HG02642 (cell line): ENCODE results near the gene CYB5RL.
"Not testable (repeated sequence)": the region's sequence is repeated elsewhere in the genome, so short reads cannot be mapped to it uniquely, and the experiment has no call there.

Source experiments
- ATAC-seq: cut with Tn5 transposase; IDR thresholded peaks from one replicate; pipeline ENCODE4 v1.9.1; 2021; ENCODE audit warnings: mild to moderate bottlenecking; ENCODE audit not compliant: unreplicated experiment, poor library complexity

CYB5RL gene

DNA sequence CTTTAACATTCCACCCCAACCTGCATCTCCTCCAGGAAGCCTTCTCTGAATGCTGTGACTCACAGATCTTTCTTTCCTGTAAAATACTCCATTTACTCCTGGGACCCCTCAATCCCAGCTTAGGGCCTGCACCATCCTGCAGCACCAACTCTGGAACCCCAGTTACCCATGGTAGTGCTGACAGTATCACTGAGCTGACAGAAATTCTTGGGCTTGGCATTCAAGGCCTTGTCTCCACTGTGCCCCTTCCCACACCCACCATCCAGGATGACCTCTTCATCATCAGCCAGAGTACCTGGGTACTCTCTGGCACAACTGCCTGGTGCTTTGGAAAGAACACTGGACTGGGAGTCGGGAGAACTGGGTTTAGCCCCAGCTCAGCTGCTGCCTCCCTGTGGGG, 8.3 kb downstream of the CYB5RL start:
- no peak for ATAC-seq

- no peak for ATAC-seq
Observed at GRCh38 chr1:54190526-54190925, 9.3 kb downstream of the CYB5RL start.

GRCh38 chr1:54188291-54188690, 11.5 kb downstream of the CYB5RL start:
- no peak for ATAC-seq

- ATAC-seq = no peak
Observed at GRCh38 chr1:54186056-54186455, 13.8 kb downstream of the CYB5RL start.

GRCh38 chr1:54180701-54181360, 19.0 kb downstream of the CYB5RL start:
- no peak for ATAC-seq

DNA sequence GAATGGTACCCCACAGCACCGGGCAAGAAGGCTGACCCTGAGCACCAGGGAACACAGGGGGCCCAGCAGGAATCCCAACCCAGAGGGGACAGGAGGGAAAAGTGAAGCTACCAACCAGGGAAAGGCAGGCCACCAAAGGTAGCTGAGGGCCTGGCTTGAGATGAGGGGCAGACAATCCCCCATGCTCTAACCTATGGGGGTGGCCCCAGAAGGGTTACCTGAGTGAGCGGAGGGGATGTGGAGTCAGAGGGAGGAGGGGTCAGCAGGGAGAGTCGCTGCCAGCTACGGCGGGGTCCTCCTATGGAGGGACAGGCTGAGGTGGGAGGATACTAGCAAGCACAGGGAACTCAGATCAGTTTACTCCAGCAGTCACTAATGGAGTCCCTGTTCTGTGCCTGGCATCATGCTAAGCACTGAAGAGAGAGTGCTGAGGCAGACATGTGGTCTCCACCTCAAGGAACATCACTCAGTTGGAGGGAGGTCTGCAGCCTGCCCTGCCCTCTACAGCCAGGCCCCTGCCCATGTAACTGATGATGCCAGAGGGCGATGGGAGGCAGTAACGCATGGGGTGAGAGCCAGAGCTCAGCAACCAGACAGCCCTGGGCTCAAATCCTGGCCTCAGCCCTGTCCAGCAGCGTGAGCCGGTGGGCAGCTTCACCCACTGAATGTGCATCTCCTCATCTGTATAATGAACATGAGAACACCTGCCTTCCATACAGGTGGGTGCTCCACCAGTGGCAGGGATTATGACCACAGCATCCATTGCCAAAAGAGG, 21.3 kb downstream of the CYB5RL start:
- ATAC-seq = no peak

DNA sequence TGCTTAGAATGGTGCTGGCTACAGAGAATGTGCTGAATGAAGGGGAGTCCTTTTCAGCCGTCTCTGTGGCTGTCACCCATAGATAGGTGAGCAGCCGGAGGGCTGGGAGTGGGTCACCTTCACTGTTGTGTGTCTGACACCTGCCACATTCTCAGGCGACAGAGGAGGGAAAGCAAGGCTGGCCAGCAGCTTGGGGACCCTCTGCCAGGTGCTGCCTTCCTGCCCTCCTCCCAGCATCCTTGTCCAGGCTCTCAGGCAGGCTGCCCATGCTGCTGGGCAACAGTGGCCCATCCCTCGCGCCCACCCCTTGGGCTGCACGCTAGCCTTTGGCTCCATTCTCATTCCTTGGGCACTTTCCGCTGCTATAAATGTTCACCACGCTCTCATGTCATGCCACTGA, 22.1 kb downstream of the CYB5RL start:
- no peak for ATAC-seq

- ATAC-seq = no peak
Observed at GRCh38 chr1:54176621-54177327, 23.1 kb downstream of the CYB5RL start.

GRCh38 chr1:54174106-54174505, 25.7 kb downstream of the CYB5RL start:
- ATAC-seq = no peak

DNA sequence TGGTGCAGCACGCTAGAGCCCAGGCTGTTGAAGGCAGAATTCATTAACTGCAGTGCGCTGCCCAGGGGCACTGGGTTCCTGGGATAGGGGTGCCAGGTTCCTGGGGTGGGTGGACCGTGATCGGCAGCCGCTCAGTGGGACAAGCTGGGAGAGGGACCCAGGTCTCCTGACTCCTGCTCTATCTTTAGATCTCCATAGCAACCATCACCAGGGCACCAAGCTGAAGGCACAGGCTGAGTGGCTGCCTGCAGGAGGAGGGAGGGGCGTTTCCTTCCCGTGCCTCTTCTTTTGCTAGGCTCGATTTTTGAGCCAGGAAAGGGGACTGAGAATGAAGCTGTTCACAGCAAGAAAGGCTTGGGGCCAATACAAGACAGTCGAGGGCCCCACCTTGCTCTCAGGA, 26.1 kb downstream of the CYB5RL start:
- no peak for ATAC-seq

DNA sequence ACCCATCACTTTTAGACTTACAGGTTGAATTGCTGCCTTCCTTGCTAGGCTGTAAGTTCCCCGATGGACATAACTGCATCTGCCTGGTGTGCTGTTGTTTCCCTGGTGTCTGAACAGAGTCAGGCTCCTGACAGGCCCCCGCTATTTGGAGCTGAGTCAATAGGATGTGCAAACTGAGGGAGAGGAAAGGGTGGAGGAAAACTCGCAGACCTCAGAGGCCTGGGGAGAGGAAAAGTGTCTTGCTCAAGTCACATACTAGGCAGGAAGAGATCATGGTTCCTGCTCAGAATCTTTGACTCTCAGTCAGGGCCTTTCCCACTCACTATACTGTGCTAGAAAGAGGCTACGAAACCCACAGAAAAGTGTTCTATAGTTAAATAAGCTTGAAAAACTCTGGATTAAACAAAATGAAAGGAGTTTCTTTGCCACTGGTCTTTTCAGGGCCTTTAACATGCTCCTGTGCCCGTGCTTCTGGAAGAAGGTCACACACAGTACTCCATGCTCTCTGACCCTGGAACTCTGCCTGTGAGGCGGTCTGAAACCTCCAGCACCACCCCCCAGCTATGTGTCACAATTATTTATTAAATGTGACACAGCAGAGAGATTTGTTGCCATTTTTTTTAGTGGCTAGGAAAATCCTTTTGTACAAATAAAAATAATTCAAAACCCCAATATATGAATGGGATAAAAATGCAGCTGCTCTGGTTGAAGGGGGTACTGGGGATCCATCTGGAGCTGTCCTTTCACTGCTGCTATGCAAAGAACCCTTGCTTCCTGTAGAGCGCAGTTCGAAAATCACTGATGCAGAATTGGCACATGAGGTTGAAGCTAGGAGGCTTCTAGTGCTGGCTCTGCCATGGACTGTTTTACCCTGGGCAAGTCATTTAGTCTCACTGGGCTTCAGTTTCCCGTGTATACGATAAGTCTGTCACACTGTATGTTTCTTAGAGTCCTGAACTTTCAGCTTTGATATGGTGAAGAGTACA, 26.9 kb downstream of the CYB5RL start:
- ATAC-seq = no peak

DNA sequence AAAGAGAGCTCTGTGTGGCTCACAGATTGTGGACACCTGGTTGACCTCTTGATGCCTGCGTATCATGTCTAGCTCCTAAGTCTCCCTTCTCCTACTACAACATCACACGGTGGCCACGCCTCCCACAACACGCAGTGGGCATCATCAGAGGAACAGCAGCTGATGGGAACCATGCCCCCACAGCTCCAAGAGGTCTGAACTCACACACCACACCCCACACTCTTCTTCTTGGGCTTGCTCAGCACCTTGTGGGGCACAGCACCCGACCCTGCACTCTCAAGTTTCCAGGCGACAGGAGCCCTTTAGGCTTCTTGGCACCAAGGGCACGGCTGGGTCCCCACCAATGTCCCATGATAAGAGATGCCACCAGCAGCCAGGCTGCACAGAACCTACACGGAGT, 28.2 kb downstream of the CYB5RL start:
- ATAC-seq = no peak

DNA sequence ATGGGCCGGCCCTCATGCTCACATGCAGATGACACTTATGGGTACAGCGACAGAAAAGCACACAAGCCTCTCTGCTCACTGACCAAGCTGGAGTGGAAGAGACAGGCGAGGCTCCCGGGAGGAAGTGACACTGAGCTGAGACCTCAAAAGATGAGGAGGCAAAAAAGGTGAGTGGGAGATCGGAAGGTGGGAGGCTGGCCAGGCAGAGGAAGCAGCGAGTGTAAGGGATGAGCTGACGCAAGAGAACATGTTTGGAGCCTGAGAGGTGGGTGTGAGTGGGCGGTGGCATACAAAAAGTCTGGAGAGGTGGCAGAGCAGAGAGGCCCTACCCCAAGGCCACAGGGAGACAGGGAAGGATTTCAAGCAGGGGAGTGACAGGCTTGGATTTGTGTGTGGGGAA, 28.8 kb downstream of the CYB5RL start:
- no peak for ATAC-seq

- no peak for ATAC-seq
Observed at GRCh38 chr1:54169068-54169467, 30.8 kb downstream of the CYB5RL start.

- no peak for ATAC-seq
Observed at GRCh38 chr1:54168206-54168965, 31.4 kb downstream of the CYB5RL start.

- no peak for ATAC-seq
Observed at GRCh38 chr1:54167422-54168139, 32.2 kb downstream of the CYB5RL start.

GRCh38 chr1:54166357-54166756, 33.5 kb downstream of the CYB5RL start:
- ATAC-seq = not testable (repeated sequence)

- no peak for ATAC-seq
Observed at GRCh38 chr1:54165146-54165545, 34.7 kb downstream of the CYB5RL start.

DNA sequence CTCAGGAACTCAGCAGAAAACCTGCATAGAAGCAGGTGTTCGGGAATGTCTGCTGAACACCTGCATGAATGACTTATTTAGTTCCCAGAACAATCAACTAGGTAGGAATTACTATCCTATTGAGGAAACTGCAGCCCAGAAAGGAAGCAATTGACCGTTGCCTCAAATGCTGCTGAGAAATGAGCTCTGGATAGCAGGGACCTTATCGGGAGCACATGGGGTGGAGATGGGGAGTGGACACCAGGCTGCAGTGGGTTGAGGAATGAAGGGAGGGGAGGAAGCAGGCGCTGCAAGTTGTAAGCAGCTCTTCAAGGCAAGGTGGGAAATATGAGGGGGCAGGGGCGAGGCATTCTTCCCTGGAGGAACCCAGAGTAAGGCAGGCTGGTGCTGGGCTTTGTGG, 36.3 kb downstream of the CYB5RL start:
- ATAC-seq = no peak
